BJ (cell line): ENCODE results near the gene ADAM19. TPM values are rescaled to one million over a fixed set of nuclear protein-coding genes. Genes with fewer than 3 reads are reported as not detected.

Source experiments
- CTCF ChIA-PET: fragments of 350-600 bp; formaldehyde crosslinking; extraction: SDS; loops from one replicate; lab custom pipeline; 2021; ENCODE audit warnings: antibody characterized with exemption, inconsistent platforms; lab: Yijun Ruan, JAX
- POLR2A ChIA-PET: fragments of 300-600 bp; sonication (Branson Sonifier 250); formaldehyde crosslinking; extraction: SDS; loops from one replicate; lab custom pipeline; 2021; ENCODE audit warnings: antibody characterized with exemption; lab: Charles Lee
- DNase-seq: peaks from one replicate; pipeline ENCODE4 v3.0.0-alpha.2; 2011; ENCODE audit warnings: low read depth
- H3K27me3 ChIP-seq: 2 replicates; pipeline ENCODE4 v1.6.0; 2011; ENCODE audit warnings: low read length; ENCODE audit not compliant: control insufficient read depth, insufficient read depth
- H3K36me3 ChIP-seq: 2 replicates; pipeline ENCODE4 v1.5.1; 2011; ENCODE audit warnings: low read length; ENCODE audit not compliant: control insufficient read depth, insufficient read depth
- H3K4me3 ChIP-seq: 2 replicates; pipeline ENCODE4 v1.5.1; 2011; ENCODE audit warnings: low read depth, mild to moderate bottlenecking, control low read depth, low read length
- polyA plus RNA-seq: library from polyadenylated mRNA; depleted of rRNA; stranded (reverse); fragments of >200 nt; gene quantifications from 2 replicates; pipeline ENCODE4 v1.2.3, GENCODE V29; 2011
- TF ChIP-seq, protein P1 (sequence below): IDR thresholded peaks from 2 replicates; pipeline ENCODE4 v1.5.1; 2011; ENCODE audit warnings: low read depth, mild to moderate bottlenecking, control low read depth, inconsistent platforms, low read length, moderate library complexity; ENCODE audit not compliant: insufficient read depth

ADAM19 gene
- polyA plus RNA-seq, 1 experiment = 68.3 TPM

DNA sequence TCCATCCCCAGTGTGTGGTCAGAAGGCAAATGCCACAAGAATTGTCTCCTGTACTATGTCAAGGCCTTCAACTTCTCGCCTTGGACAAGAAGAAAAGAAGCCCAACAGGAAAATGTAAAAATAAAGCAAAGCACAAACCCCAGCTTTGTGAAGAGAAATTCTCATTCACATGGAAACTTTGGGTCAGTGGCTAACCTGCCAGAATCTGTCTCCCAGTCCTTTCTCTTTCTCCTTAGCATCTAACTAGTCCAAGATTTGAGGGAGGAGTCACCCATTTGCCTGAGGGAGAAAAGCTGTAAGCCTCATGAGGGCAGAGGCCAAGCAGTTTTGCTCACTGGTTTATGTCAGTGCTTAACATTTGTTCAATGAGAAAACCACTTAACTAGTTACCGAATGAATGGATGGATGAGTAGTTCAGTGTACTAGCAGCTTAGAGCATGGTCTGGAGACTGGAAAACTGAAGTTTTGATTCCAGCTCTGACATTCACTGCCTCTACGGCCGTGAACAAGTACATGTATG, 36.0 kb downstream of the ADAM19 start:
- POLR2A ChIA-PET = no interaction called here
- Histone ChIP-seq H3K27me3 (no peaks in the 10 kb centered on the region), H3K4me3 (no peak overlapping the region), H3K36me3 (peaks cover 8% of the 10 kb centered on the region)
- no peak for DNase-seq
- CTCF ChIA-PET = interaction anchor here (0.8 to 1.2 kb wide), 2 partner anchors 16 to 179 kb away, joined by 3 to 4 read pairs; no protein-coding TSS in a partner anchor
- TF ChIP-seq, protein P1, sequence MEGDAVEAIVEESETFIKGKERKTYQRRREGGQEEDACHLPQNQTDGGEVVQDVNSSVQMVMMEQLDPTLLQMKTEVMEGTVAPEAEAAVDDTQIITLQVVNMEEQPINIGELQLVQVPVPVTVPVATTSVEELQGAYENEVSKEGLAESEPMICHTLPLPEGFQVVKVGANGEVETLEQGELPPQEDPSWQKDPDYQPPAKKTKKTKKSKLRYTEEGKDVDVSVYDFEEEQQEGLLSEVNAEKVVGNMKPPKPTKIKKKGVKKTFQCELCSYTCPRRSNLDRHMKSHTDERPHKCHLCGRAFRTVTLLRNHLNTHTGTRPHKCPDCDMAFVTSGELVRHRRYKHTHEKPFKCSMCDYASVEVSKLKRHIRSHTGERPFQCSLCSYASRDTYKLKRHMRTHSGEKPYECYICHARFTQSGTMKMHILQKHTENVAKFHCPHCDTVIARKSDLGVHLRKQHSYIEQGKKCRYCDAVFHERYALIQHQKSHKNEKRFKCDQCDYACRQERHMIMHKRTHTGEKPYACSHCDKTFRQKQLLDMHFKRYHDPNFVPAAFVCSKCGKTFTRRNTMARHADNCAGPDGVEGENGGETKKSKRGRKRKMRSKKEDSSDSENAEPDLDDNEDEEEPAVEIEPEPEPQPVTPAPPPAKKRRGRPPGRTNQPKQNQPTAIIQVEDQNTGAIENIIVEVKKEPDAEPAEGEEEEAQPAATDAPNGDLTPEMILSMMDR = no peak

DNA sequence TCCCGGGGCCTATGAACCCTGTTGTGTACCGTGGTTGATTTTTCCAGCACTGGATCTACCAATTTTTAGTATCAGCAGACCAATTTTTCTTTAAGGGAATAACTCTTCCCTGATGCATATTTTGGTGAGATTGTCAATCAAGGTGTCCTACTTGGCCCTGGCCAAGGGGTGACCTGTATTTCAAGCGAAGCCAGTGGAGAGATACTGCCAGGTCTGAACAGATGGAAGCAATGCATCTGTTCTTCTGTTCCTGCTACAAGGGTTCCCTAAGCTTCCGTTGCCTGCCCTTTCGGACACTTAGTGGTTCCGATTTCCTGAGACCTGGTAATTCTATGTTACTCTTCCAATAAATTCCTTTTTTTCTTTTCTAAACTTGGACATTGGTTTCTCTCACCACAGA, 37.3 kb downstream of the ADAM19 start:
- ChIA-PET CTCF (no interaction called here), POLR2A (no interaction called here)
- Histone ChIP-seq H3K27me3 (no peaks in the 10 kb centered on the region), H3K36me3 (peaks cover 8% of the 10 kb centered on the region), H3K4me3 (no peak overlapping the region)
- DNase-seq = no peak
- TF ChIP-seq, protein P1 = no peak

DNA sequence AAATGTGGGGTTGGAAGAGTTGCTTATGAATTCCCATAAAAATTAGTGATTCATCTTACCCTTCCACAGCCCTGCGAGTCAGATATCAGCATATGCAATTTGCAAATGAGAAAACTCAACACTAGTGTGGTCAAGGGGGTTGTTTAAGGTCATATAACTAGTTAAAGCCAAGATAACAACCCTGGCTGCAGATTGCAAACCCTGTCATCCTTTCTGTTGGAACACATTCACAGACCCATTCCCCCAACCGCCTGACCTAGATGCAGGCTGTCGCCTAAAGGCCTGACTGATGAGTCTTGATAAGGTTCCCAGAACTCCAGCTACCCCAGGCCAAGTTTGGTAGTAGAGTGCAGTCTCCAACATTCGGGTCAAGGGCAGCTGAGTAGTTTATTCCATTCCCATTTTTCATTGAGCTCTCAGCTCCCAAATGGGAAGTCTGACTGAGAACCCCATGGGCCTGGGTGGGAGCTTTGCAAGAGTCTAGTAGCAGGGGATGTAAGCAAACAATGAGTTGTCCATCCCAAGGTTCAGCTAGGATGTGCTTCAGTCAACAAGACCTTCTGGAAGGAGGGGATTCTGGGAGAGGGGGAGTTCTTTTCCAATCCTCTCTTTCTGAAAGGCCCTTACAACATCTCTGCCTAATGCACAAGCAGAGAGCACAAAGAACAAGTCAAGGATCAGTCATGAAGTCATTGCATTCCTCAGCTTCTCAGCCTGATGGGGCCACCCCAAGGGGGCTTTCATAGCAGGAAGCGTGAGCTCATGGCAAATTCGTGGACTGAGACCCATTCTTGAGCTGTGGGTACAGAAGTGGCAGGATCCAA, 40.3 kb downstream of the ADAM19 start:
- DNase-seq = no peak
- peaks cover 16% of the 10 kb centered on the region for H3K36me3 ChIP-seq

DNA sequence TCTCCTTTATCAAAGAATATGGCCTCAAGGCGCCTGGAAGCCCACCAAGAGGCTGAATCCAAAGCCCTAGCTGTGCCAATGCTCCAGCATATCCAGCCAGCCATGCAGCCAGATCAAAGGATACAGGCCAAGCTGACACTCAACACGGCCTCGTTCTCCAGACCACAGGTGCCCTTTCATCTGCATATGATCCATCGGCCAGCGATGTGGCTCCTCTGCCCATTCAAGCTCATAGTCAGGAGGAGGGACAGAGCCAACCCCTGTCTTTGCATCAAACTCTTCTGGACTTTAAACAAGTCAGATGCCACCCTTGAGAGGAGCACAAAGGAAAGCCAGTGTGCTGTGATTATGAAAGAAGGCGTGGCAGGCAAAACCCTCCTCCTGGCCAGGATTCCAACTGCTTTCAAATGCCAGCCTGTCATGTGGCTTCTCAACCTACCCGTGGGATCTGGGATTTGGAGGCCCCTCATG, 42.5 kb downstream of the ADAM19 start:
- ChIA-PET POLR2A (no interaction called here), CTCF (interaction anchor here (0.7 to 1.3 kb wide), 3 partner anchors 12 to 206 kb away, joined by 3 to 4 read pairs (median 3); no protein-coding TSS in a partner anchor)
- TF ChIP-seq, protein P1 = no peak
- Histone ChIP-seq H3K27me3 (no peaks in the 10 kb centered on the region), H3K36me3 (peaks cover 16% of the 10 kb centered on the region), H3K4me3 (no peak overlapping the region)
- no peak for DNase-seq

More for the DNA sequence above, 40.3 kb downstream of the ADAM19 start:
- ChIA-PET POLR2A (interaction anchor here (0.6 kb wide), 1 partner anchor 11 kb away, joined by 4 read pairs; no protein-coding TSS in a partner anchor), CTCF (interaction anchor here (0.9 to 1.4 kb wide), 3 partner anchors 10 to 19 kb away, joined by 3 read pairs; no protein-coding TSS in a partner anchor)
- TF ChIP-seq, protein P1 = no peak
- Histone ChIP-seq H3K4me3 (no peak overlapping the region), H3K27me3 (no peaks in the 10 kb centered on the region)

DNA sequence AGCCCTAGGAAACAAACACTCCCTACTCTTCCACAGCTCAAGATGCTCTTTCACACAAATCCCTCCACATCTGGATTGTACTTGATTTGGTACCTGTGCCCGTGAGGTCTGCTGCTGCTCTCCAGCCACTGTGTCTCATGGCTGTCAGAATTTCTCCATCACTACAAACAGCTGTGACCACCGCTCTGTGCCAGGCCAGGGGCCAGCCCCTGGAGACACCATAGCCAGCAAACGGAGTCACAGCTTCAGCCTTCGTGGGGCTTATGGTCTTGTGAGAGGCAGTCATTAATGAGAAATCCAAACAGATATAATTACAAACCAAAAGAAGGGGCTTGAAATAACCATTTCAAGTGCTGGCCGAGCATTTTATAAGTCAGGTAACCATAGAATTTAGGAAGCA, 43.6 kb downstream of the ADAM19 start:
- TF ChIP-seq, protein P1 = no peak
- H3K36me3 ChIP-seq = peaks cover 15% of the 10 kb centered on the region
- no peak overlapping the region for H3K4me3 ChIP-seq
- ChIA-PET CTCF (interaction anchor here (1.3 kb wide), 1 partner anchor 11 kb away, joined by 3 read pairs; no protein-coding TSS in a partner anchor), POLR2A (no interaction called here)
- H3K27me3 ChIP-seq = no peaks in the 10 kb centered on the region
- DNase-seq = no peak
